MM.1S (cell line): Measurements from ENCODE around the gene BTK.

Experiments used
- CTCF ChIP-seq: fragments of 300-600 bp; sonication (generic); IDR thresholded peaks from 2 replicates; pipeline ENCODE4 v1.5.1; 2016; ENCODE audit warnings: antibody characterized with exemption, low read length, mixed read lengths
- EZH2 ChIP-seq: fragments of 300-600 bp; sonication (generic); optimal IDR thresholded peaks from 2 replicates; pipeline ENCODE3; 2017; ENCODE audit warnings: low read depth, mild to moderate bottlenecking, antibody characterized with exemption, low read length, mixed read lengths
- EZH2phosphoT487 ChIP-seq: fragments of 300-600 bp; sonication (generic); IDR thresholded peaks from 2 replicates; pipeline ENCODE4 v1.6.1; 2018; ENCODE audit warnings: antibody characterized with exemption, low read length

GRCh38 chrX:101395789-101396188 lies 9.8 kb upstream of the BTK start:
- no peak for TF ChIP-seq CTCF
- TF ChIP-seq EZH2: no peak
- TF ChIP-seq EZH2phosphoT487: no peak
